Activated T-cell treated with anti-CD3 and anti-CD28 coated beads, Interleukin-2, amount 50 U/mL, for 48 hours (primary cell): ENCODE data around the gene TP73.

Source experiments
- DNase-seq, 2 experiments: peaks; one replicate each; pipeline ENCODE4 v3.0.0-alpha.2; 2020

The TP73 gene

DNA sequence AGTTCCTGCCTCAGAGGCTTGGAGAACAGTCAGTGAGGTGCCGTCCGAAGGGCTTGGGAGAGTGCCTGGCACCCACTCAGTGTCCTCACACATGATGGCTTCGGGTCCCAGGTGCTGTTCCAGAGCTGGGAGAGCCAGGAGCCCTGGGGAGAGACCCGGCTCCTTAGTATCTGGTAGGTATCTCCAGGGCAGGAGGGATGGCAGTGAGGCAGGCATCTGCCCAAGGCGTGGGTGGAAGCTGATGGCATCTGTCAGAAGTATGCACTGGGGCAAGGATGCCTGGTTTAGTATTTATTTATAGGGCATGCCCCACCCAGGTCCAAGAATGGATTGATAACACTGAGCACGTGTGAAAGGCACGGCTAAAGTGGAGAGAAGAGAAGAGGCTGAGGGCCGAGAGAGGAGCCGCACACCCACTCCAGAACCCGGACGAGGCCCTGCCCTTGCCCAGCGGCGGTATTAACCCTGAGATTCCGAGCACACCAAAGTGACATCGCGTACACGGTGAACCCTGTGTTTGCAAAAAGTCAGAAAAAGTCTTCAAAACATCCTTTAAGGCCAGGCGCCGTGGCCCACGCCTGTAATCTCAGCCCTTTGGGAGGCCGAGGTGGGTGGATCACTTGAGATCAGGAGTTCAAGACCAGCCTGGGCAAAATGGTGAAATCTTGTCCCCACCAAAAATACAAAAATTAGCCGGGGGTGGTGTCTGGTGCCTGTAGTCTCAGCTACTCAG is 2.4 kb downstream of the TP73 start:
- DNase-seq = no peak

DNA sequence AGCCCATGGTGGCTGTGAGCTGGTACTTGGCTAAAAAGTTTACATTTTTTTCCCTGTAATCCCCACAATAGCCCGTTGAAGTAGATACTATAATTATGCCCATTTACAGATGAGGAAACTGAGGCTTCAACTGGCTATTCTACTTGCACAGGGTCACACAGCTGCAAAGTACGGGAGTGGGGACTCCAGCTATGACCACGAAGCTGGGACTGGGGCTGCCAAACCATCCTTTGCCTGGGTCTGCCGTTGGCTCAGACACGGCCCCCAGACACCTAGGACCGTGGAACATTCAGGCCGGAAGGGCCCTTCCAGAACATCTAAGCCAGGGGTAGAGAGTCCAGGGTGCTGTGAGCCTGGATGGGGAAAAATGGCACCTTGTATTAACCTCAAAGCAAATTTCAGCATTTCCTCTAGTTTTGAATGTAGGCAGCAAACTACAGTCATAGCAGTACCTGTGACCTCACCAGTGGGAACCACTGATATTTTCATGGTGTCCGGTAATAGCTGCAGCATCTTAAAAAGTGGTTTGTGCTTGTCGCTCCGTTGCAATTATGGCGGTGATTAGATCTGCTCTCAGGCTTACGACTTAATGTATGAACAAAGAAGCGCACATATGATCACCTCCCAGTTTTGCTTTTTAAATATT is 4.3 kb downstream of the TP73 start:
- DNase-seq = no peak

DNA sequence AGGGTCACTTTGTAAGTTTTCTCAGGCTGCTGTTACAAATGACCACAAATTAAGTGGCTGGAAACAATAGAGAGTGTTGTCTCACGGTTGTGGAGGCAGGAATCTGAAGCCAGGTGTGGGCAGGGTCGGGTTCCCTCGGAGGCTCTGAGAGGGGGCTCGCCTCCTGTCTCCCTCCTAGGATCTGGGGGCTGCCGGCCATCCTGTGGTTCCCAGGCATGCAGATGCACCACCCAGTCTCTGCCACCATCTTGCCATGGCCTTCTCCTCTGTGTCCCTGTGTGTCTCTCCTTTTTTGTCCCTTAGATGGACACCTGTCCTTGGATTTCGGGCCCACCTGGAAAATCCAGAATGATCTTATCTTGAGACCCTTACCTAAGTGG is 4.8 kb downstream of the TP73 start:
- no peak for DNase-seq

DNA sequence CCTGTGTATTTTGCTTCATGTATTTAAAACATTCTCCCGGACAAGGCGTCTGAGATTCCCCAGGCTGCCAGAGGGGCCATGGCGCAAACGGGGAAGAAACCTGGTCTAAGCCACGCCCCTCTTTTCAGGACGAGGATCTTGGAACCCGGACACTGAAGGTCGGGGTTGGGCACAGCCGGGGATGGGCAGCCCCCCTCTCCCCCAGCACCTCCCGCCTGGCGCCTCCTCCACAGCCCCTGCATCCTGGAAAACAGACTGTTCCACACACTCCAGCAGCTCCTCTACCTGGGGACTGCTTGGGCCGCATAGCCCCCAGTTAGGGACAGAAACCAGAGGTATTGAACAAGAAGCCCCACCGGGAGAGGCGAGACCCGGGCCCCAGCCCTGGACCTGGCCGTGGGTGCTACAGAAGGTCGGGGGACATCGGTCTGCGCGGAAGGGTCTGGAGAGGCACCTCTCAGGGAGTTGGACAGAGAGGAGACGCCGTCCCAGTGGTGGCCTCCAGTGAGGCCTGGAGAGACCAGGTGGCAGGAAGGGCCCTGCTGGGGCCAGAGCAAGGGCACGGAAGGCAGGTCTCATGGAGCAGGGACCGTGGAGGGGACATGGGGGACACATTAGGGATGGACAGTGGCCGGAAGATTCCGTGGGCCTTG is 5.4 kb downstream of the TP73 start:
- DNase-seq = no peak

DNA sequence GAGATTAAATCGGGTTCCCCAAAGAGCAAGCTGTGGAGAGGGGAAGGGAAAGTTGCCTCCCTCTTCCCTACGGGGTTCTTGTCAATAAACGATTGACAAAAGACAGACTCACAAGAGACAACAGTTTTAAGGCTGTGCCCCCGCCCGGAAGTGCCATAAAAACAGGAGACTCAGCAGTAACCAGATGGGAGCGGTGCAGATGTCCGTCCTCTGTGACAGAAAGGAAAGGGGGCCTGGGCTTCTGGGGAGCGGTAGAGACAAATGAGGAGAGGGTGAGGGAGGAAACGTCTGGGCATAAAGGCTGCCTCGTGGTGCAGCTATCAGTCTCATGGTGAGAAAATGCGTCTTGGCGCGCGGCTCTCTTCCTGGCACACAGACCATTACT is 5.9 kb downstream of the TP73 start:
- DNase-seq = no peak

DNA sequence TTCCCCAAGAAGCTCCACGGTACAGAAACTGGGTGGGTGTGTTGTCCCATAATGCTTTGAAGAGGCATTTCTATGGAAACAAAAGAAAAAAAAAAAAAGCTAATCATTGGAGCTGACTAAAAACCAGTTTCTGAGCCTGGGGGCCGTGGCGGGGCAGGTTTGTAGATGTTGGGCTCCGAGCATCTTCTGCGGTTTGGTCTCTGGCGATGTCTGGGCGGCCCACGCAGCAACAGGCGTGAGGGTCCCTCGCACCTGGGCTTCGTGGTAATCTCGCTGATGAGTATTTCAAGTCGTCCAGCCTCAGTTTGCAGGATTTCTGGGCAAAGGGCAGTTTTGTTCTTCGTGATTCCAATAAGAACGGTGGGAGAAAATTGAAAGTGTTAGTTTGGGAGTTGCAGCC is 6.8 kb downstream of the TP73 start:
- DNase-seq = no peak

DNA sequence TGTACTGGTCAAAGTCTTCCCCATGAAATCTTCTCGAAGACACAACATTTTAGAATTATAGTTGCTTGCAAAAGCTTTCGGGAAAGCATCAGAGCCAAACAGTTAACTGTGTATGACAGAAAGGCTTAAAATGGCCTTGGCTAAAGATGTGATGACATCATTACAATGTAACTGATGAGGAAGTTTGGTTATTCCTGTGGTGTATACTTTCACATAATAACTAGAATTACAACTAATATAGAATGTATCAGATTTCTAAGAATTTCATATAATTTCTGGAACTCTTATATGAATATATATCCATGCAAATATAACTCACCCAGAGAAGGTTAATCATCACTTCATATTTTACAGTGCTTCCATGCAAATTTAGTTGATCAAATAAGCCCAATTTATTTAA is 8.4 kb downstream of the TP73 start:
- DNase-seq = no peak

DNA sequence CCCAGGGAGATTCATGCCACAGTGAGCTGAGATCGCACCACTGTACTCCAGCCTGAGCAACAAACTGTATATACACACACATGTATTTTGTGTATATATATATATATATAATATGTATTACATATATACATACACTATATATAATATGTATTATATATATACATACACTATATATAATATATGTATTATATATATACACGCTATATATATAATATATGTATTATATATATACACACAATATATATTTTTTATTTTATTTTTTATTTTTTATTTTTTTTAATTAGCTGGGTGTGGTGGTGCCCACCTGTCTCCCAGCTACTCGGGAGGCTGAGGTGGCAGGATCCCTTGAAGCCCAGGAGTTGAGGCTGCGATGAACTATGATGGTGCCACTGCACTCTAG is 9.3 kb downstream of the TP73 start:
- no peak for DNase-seq

DNA sequence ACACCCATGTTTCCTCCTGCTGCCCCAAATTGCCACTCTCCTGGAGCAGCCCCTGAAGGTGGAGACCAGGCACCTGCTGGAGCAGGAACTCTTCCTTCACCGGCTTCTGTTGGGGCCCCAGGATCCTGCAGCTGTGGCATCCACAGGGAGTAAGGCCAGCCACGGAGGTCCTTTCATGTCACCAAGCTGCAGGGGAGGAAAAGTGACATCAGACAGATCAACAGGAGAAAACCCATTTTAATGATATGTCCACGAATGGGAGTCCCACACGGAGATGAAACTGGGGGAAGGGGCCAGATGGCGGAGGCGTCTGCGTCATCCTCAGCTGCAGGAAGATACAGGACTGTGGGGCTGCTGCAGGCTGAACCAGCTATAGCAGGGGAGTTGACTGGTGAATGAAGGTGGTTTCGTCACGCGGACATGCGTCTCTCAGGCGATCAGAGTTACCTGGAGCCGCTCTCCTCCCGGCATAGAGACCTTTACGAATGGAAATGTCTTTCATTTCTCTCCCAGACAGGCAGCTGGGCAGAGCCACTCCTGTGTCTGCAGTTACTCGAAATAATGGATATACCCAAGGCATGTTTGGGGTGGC is 9.9 kb downstream of the TP73 start:
- DNase-seq = no peak

DNA sequence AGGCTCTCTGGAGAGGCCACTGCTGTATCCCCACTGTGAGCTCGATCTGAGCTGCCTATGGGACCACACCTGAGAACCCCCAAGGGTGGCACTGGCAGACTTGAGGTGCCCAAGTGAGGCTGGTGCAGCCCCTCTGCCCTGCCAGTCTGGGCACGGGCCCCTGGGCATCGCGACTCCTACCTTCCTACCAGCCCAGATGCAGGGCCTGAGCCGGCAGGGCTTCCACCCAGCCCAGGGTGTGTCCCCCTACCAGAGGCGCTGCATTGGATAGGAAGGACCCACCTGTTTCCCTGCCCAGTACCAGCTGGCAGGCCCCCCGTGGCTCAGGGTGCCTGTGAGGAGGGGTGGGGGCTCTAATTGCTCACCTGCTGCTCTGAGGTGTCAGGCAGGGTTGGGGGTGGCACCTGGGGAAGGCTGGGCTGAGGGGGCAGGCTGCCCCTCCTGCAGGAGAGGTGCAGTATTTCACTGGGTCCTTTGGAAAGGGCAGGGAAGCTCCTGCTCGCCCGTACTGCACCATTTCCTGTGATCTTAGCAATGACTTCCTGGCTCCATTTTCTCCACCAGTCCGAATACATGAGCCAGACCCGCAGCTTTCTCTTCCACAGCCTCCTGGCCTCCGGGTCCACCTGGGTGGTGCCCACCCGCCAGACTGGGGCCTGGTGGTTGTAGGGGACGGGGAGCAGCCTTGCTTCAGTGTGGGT is 11.8 kb downstream of the TP73 start:
- DNase-seq = no peak

DNA sequence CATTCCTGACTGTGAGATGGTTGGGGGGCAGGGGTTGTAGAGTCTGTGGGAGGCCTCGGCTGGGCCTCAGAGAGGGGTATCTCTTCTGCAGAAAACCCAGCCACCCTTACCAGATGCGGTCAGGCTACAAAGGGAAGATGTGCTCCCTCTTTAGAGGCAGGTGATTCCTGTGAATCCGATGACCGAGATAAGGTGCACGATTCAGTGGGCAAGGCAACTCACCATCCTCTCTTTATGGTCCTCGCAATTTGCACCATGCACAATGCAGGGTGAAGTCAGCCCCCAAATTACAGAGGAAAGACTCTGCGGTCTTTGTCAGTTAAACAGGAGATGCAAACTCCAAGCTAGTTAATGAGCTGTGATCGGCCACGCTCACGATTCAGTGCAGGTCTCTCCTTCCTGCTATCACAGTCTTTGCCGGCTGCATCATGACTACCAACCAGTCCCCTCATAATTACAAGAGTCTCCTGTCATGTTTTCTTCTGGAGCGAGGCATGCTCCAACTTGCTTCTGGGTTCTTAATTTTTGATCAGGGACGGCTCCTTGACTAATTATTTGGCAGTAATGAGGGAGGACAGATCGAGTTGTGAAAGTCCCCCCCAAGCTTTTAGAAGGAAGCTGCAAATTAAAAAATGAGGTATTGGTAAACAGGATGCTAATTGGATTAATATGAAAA is 12.5 kb downstream of the TP73 start:
- no peak for DNase-seq

DNA sequence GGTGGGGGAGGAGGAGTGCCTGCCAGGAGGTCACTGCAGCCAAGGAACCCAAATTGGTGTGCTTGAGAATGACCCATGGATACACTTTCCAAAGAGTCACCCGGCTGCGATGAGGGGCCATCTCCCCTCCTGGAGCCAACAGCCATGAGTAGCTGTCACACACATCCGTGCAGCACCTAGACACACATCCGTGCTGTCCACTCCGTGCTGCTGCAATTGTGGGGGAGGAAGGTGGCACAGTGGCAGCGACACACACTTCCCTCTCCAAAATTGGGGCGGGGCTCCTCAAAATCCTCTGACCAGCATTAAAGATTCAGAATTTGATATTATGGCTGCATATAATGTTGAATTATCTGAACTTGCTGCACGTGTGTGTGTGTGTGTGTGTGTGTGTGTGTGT is 15.8 kb downstream of the TP73 start:
- DNase-seq = no peak

DNA sequence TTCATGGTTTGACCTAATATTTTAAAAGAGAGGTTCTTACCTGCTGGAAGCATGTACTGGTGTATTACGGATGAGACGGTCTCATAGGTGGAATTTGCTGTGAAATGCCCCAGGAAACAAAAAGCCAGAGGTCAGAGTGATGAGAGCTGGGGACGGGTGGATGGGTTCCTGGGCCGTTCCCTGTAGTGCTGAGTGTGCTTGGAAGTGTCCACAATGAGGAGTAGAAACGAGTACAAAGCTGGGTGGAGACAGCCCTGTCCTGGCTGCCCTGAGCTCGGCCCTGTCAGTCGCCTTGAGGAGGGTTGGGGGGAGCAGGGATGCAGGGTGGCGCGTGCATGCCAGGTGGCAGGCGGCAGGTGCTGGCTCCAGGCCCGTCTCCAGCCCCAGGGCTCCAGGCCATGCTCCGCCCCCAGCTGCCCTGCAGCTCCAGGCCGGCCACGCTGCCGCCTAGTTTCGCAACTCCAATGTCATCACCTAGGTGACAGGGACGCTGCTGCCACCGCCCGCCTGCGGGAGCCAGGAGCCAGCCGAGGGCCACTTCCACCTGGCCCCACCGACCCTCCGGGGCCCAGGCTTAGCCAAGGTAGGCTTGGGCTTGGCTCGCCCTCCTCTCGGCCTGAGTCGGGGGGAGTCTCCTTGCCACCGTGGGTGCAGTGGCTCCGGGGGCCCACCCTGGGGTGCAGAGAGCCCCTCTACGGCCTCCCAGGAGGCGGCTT is 16.4 kb downstream of the TP73 start:
- DNase-seq = no peak

DNA sequence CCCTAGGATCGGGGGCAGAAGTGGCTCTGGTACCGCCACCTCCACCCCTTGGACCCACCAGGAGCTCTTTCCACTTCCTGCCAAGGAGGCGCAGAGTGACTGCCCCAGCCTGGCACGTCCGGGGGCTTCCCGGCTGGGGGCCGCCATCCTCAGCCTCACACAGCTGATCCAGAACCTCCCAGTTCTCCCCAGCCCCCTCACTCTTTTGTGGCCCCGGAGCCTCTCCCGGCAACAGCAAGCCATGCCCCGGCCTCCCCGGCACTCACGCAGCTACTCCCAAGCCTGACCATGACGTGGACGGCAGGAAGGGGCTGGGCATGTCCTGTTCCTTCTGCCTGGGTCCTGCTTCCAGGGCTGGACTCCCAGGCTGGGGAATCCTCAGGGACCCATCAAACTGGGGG is 17.1 kb downstream of the TP73 start:
- no peak for DNase-seq

DNA sequence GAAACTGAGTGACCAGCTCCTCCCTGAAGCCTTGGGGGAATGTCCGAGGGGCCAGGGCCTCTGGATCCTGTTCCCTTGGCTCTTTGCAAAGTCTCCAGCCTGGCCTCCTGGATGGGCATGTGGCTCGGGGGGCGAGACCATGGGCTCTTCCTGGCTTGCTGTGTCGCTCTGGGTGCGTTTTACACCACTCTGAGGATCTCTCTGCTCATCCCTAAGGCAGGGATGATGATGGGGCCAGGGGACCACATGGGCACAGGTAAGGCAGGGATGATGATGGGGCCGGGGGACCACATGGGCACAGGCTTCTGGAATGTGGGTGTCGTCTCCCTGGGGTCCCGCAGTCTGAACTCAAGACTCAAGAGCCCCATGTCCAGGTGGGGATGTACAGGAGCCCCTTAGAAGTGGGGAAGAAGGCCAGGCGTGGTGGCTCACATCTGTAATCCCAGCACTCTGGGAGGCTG is 17.7 kb downstream of the TP73 start:
- no peak for DNase-seq

DNA sequence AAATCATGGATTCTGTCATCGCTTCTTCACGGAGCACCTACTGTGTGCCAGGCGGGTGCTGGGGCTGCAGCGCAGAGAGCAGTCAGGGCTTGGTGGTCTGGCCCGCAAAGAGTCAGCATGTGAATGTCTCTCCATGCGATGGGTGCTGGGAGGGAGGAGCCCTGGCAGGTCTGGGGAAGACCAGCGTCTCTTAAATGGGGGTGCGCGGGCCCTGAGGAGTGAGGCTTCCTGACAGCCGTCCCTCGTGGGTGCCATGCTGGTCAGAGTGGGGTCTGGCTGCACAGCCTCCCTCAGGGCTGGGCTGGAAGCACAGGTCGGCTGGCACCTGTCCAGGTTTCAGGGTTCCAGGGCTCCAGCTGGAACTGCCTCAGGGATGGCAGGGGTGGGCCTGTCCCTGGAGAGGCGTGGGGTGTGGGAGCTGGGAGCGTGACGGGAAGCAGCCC is 18.5 kb downstream of the TP73 start:
- DNase-seq = no peak

DNA sequence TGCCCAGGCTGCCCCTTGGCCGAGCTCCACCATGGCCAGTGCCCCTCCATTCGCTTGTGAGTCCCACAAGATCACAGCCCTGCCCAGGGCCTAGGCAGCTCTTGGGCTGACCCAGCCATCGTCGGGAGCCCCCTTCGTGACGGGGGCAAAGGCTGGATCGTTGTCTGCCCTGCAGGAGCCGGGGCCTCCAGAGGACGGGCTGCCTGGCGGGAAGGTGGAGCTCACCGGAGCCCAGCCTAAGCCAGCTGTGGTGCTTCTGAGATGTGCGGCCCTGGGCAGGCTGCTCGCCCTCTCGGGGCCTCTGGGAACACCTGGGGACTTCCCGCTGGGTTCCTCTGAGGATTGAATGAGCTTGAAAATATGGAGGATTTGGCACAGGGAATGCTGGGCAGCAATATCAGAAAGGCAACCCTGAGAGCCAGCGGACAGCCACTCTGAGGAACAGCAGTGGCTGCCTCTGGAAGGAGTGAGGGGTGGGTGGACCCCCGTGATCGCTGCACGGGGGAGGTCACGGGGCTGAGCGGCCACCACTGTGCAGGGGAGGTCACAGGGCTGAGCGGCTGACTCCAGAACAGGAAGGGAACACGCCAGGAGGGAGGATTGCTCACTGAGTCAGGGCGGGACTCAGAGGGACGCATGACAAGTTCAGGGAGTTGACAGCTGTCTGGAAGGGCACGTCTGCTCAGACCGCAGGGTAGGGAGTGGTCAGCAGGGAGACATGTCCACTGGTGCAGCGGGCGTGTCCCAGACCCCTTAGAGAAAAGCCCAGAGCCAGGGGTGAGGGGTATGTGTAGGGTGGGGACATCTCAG is 19.3 kb downstream of the TP73 start:
- DNase-seq = no peak

DNA sequence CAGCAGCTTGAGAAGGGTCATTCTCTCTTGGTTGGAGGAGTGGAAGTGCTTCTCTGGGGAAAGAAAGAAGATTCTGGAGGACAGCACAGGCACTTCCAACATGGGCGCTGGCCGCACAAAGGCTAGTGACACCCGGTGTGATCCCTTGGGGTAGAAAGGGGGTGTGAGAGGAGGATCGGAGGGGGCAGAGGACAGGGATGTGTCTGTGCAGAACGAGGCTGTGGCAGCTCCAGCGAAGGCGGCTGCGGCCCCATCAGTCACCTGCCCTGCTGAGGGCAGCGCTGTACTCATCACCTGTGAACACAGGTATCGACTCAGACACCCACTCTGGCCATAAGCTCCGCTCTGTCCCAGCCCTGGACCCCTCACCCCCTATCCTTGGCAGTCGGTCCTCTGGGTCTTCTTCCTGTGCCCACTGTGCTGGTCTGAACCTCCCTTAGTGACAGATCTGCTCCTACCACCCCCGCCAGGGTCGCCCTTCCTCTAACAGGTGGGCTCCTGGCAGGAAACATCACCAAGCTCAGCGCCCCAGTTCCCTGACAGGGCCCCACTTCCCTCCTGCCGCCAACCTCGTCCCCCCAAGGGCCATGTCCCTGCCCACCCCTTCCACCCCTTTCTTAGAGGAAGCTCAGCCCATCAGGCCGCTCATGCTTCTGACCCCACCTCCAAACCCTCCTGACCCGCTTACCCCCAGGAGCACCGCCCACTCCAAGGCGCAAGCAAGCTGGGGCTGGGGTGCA is 20.1 kb downstream of the TP73 start:
- DNase-seq = no peak

DNA sequence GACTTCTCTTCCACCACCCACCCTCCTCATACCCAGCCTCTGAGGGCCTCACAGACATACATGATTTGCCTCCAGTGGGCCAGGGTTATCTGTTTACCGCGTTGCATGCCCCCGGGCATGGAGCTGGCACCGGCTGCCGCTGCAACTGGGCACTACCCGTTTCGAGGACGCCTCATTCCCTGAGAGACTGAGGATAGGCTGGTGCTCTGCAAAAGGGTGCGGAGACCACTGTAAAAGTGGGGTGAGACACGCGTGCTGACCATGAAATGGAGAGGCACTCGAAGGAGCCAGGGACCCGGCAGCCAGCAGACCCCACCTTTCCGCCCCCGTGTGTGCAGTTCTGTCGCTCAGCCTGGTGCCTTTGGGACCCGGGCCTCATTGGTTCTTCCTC is 20.6 kb downstream of the TP73 start:
- DNase-seq = no peak

DNA sequence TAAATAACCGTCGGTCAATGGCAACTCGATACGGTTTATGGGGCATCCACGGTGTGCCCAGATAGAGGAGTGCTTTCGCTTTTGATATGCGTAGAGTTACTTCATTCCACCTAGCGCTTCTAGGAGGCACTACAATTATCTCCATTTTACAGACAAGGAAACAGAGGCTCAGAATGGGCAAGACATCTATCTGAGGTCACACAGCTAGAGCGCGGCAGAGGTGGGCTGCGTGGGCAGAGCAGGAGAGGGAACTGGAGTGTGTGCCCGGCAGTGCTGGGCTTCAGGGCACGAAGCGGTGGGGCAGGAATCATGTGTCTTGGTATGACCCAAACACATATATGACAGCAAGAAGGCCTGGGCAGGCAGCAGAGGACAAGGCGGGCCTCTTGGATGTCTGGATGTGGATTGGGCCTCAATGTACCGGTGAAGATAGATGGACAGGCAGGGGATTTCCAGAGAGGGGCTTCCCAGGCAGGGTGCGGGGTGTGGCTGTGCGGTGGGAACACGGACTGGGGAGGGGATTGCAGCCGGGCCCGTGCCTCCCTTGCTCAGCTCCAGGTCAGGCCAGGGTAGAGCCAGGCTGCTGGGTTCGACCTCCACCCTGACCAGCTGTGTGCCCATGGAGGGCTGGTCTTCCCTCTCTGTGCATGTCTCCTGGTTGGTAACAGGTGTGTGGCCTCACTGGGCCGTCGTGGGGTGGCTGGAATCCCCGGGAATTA is 21.2 kb downstream of the TP73 start:
- no peak for DNase-seq
